ENCODE results near the gene OCA2.

DNA sequence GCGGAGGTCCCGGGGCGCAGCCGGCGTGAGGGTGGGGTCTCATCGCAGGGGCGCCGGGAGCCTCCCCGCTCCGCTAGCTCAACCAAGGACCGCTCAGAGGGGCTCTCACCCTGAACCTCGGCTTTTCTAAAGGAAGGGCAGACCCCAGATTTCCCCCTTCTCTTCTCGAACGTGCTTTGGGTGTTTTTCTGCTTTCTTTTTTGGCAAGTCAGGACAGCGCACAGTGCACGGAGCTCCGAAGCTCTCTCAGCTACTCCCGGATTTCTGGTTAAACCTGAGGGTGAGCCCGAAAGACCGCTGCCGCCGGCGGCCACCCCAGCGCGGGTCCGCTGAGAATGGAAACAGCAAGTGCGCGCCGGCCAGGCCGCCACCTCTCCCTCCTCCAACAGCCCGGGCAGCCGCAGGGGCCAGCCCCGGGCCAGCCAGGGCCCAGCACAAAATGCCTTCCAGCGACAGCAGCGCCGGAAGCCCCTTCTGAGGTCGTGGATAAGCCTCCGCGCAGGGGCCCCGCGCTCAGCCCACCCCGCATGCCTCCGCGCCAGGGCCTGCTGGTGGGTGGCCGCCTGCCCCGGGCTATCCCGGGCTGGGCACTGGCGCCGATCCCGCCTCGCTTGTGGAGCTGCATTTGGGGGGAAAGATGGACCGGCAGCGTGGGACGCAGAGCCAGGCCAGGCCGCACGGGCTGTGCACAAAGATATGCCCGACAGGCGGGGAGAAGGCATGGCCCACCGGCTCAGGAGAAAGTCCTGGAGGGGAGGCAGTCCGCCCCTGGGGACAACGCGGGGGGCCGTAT lies 8.2 kb upstream of the OCA2 start:
- TF ChIP-seq, protein P1, sequence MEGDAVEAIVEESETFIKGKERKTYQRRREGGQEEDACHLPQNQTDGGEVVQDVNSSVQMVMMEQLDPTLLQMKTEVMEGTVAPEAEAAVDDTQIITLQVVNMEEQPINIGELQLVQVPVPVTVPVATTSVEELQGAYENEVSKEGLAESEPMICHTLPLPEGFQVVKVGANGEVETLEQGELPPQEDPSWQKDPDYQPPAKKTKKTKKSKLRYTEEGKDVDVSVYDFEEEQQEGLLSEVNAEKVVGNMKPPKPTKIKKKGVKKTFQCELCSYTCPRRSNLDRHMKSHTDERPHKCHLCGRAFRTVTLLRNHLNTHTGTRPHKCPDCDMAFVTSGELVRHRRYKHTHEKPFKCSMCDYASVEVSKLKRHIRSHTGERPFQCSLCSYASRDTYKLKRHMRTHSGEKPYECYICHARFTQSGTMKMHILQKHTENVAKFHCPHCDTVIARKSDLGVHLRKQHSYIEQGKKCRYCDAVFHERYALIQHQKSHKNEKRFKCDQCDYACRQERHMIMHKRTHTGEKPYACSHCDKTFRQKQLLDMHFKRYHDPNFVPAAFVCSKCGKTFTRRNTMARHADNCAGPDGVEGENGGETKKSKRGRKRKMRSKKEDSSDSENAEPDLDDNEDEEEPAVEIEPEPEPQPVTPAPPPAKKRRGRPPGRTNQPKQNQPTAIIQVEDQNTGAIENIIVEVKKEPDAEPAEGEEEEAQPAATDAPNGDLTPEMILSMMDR (IDR thresholded peaks at IDR 0.05): no peak
- TF ChIP-seq POLR2A (IDR thresholded peaks at IDR 0.05): no peak
